ENCODE data around the gene KAZN.
"Not testable (repeated sequence)": the region's sequence is repeated elsewhere in the genome, so short reads cannot be mapped to it uniquely, and the experiment has no call there.

The KAZN gene

DNA sequence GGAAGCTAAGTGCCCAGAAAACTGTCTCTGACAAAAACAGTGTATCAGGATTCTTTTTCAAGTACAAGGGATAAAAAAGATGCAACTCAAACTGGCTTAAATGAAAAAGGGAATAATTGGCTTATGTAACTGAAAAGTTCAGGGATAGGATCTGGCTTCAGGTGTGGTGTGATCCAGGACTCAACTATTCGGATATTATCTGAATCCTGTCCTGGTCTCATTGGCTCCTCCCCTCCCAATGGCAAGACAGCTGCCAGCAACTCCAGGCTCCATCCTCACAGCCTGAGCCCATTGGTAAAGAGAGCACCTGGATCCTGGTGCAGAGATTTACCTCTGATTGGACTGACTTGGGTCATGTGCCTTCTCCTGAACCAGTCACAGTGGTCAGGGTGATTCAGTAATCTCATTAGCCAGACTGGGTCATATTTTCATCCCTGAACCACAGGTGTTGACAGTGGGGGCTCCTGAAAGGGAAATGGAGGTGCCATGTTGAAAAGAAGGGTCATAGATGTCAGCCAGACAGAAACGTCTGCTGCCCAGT is 349.7 kb downstream of the KAZN start:
- DNase-seq, result no peak

GRCh38 chr1:14949270-14949835 is 350.9 kb downstream of the KAZN start:
- no peak for DNase-seq

DNA sequence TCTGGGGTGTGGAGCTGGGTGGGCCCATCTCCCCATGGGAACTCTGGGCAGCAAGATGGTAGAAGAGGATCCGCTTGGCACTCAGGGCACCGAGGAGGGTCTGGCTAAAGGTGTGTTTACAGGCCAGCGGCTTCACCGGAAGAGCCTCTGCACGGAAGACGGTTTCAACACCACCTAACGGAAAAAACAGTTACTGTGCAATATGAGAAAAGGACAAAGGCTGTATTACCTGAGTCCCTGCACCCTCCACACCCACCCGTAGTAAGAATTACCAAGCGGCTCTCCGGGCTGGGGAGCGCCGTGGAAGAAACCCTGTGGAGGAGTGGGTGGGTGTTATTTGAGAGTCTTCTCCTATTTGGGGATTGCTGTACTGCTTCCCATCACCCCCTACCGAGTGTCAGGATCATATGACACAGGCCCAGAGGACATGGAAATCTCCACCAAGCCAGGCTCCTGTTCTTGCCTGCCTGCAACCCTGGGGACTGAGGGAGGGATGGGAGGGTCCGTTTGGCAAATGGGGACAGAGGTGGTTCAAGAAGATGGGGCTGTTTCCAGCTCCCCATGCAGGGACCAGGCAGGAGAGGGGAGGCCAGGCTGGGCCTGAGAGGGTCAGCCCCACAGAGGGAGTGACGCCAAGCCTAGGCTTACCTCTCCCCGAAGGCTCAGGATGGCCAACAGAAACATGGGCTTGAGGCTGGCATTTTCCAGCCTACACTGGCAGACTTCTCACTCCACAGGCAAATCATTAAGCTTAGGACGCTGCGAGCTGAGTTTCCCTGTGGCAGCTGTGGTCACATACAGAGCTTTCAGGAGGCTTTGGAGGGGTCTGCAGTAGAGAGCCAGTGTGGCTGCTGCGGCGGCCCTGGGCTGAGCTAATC is 351.6 kb downstream of the KAZN start:
- DNase-seq, result no peak

DNA sequence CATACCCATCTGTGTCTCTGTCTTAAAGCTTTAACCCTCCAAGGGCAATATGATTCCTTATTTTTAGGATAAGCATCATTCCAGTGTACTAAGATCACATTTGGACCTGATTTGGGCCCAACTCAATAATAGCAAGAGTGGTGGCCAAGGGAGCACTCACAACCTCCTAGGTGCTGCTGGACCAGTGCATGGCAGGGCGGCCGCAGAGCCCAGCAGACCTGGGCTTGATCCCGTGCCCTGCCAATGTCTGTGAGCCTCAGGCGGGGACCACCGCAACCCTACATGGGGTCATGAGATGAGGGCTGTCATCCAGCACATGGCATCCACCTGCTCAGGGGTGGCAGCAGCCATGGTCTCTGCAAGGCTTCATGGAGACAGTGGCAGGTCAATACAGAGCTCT is 353.3 kb downstream of the KAZN start:
- DNase-seq, result no peak

DNA sequence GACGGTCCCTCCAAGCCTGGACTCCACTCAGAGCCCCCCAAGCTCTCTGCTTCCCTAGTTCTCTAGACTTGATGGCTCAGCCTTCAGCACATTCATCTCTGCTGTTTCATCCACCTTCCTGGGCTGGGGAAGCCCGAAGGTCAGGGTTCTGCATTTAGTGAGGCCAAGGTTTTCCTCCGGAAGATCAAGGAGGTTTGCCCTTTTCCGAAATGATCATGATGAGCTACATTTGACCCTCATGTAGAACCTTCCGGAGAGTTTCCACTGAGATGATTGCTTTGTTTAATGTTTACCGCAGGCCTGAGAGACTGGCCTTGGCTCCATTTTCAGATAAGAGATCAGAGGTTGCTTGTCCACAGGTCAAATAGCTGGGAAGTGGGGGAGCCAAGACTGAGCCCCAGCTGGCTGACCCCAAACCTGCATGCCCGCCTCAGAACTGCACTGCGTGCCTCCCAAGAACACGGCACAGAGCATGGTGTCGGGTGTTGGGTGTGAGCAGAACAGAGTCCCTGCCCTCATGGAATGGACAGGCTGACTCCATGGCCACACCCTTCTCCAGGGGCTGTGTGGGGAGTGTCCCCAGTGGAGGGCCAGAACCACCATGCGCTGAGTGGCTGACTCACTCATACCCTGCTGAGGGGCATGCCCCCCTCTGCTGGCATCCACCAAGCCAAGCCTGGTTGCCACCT is 354.3 kb downstream of the KAZN start:
- no peak for DNase-seq

DNA sequence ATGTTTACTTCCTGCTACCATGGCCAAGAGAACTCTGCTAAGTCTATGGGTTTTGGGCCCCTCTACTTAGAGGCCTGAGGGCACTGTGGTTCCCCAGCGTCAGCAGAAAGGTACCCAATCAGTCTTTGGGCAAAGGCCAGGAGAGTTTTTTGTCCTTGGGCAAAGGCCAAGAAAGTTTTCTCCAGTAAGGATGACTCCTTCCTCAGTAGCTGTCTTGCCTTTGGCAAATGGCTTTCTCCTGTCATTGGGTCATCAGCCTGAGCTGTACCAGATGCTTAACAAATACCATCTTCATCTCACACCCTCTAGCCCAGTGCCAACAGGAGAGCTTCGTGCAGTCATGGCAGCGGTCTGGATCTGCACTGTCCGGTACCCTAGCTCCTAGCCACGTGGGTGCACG is 355.7 kb downstream of the KAZN start:
- DNase-seq, result no peak

DNA sequence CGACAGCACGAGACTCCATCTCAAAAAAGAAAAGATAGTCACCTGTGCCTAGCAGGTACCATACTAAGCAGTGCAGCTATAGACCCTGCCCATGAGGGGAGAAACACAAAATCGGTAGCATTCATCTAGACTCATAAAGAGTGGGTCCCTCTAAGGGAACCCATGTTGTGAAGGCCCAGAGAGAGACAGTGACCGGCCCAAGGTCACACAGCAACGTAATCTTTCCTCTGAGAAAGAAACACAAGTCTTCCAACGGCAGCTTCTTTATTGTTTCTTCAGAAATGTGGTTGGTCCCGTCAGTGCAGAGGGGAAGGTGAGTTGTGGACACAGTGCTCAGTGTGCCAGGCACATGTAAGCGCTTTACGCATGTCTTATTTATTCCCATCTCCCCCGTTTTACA is 356.4 kb downstream of the KAZN start:
- DNase-seq, result no peak

DNA sequence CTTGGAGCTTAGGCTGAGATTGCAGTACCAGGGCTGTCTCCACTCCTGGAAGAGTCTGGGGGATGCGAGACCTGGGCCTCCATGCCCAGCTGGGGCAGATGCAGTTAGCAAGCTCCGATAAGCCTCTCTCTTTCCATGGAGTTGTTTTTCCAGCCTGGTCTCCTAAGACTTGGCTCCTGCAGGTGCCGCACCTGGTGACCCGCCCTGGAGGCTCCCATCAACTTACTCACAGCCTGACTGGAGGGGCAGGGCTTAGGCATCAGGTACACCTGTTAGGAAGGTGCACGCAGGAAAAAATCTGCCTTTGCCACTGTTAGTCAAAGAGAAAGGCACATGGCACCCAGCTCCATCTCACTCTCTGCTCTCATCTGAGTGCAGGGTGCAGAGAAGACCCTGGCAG is 356.9 kb downstream of the KAZN start:
- no peak for DNase-seq

DNA sequence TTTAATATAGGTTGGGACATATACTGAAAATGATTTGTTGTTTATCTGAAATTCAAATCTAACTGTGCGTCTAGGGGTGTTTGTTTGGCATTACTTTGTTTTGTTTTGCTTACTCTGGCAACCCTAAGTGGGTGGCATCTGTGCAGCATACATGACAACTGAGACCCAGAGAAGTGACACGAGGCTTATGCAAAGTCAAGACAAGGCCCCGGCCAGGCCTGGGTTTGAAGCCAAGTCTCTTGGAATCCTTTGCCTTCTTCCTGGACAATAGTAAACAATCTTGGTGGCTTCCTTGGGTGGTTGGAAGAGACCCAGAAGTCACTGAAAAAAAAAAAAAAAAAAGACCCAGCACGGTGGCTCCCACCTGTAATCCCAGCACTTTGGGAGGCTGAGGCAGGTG is 357.5 kb downstream of the KAZN start:
- DNase-seq, result no peak

DNA sequence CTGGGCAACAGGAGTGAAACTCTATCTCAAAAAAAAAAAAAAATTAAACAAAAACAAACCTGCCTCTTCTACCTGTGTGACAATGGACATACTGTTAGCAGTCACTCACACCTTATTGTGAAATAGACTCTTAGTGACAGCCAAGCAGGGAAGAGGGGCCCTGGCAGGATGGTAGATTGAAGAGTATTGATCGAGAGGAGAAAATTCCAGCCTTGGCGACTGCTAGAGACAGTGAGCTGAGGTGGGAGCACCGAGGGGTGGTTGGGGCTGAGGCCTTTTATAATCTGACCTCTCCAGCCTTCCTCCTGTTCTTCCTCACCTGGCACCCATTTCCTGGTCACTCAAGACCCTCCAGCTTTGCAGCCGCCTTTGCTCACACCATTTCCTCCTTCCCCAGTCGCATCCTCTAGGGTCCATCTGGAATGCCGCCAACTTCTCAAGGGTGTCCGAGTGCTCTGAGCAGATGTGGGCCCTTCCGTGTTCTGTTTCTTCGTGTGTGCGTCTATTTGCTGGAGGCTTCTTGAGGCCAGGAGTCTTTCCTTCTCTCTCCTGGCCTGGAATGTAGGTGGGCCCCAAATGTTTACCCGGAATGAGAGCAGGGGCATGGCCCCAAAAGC is 358.2 kb downstream of the KAZN start:
- DNase-seq, result no peak

- no peak for DNase-seq
These were observed 359.1 kb downstream of the KAZN start for GRCh38 chr1:14957375-14958098.

GRCh38 chr1:14958249-14959058 is 360.0 kb downstream of the KAZN start:
- no peak for DNase-seq

- DNase-seq, result no peak
These were observed 360.7 kb downstream of the KAZN start for GRCh38 chr1:14959059-14959694.

DNA sequence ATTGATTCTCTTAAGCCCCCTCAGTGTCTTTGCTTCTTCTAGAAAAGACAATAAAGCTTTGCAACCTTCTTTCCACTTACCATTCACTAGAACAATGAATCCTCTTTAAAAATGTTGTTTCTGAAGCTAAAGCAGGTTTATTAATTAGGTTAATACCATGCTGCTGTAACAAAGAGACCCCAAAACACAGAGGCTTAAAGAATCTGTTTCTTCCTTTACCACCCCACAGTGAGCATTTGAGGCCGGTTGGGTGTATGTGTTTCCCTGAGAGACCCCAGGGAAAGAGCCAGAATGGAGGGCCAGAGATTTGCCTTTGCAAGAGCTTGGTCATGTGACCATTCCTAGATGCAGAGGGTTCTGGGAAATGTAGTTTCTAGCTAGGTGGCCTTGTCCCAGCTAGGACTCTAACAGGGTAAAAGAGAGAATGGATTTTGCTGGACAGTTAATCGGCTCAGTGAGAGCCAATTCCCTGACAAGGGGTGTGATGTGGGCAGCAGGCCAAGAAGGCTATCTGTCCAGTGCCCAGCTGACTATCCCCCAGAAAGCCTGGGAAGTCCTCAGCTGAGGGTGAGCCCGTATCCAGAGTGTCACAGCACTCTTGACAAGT is 363.3 kb downstream of the KAZN start:
- no peak for DNase-seq

- no peak for DNase-seq
These were observed 363.9 kb downstream of the KAZN start for GRCh38 chr1:14962407-14962806.

DNA sequence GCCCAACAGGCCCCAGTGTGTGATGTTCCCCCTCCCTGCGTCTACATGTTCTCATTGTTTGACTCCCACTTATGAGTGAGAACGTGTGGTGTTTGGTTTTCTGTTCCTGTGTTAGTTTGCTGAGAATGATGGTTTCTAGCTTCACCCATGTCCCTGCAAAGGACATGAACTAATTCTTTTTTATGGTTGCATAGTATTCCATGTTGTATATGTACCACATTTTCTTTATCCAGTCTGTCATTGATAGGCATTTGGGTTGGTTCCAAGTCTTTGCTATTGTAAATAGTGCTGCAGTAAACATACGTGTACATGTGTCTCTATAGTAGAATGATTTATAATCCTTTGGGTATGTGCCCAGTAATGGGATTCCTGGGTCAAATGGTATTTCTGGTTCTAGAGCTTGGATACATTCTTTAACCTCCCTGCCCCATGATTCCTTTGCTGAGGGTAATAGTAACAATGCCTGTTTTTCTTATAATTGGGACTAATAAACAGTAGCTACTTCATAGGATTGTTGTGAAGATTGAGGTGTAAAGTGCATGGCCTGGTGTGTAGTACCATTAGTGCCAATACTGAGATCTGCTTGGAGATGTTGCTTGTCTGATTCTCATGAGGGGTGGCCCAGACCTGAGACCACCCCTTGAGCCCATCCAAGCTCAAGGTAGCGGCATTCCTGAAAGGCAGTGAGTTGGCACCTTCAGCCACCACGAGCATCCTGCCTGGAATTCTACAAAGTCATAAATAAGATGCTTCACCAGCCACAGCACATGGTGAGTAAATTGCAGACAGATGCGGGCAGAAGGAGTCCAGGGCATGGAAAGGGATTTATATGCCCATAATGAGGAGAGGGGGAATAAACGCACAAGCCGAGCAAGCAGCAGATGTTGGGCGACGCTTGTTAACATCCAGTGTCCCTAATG is 365.6 kb downstream of the KAZN start:
- not testable (repeated sequence) for DNase-seq

GRCh38 chr1:14964711-14965055 is 366.2 kb downstream of the KAZN start:
- no peak for DNase-seq

- no peak for DNase-seq
These were observed 369.9 kb downstream of the KAZN start for GRCh38 chr1:14968251-14968851.

GRCh38 chr1:14969006-14969405 is 370.5 kb downstream of the KAZN start:
- peak; percentile 7 for DNase-seq
